ENCODE data around the gene SLC38A10.

The SLC38A10 gene

DNA sequence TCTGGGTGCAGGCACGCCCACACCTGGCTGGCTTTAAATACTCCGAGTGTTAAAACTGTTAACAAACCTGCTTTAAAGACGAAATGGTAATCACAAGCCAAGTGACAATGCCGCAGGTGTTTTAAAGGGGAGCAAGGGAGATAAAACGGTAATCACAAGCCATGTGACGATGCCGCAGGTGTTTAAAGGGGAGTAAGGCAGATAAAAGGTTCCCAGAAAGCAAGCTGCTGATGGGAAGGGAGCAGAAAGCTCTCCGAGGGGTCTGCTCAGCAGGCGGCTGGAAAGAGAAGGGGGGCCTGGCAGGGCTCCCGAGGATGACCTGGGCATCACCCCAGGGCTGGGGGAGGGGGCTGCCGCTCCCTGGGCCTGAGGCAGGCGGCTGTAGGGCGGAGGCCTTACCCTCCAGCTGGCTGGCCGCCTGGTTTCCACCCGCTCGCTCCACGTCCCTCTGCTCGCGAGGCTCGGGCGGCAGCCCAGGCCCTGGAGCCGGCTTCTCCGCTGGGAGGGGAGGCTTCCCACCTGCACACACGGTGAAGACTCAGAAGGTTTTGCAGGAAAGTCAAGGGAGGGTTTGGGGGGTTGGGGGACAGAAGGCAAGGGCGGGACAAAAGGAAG, 43.9 kb downstream of the SLC38A10 start:
- peaks cover 8% of the 10 kb centered on the region for H3K4me1 ChIP-seq (ENCODE audit: control insufficient read depth, insufficient read depth, low read length, poor library complexity, severe bottlenecking)
- no peak overlapping the region for H3K4me3 ChIP-seq (ENCODE audit: extremely low read depth, insufficient read depth, low read length, poor library complexity, severe bottlenecking)
- 87 to 90% methylated on average over 17 to 22 of the region's 25 CpGs for WGBS, 2 experiments (ENCODE audit: insufficient coverage in 2 of 2)
- no peak overlapping the region for H3K27ac ChIP-seq (ENCODE audit: low read depth, low read length, severe bottlenecking)
- H3K9me3 ChIP-seq (ENCODE audit: control insufficient read depth, low read length), result no peaks in the 10 kb centered on the region
- H3K36me3 ChIP-seq (ENCODE audit: control insufficient read depth, insufficient read depth, low read length), result peaks cover 22% of the 10 kb centered on the region

GRCh38 chr17:81250286-81251093, 44.6 kb downstream of the SLC38A10 start:
- Histone ChIP-seq H3K27ac (ENCODE audit: low read depth, low read length, severe bottlenecking) (no peak overlapping the region), H3K4me1 (ENCODE audit: control insufficient read depth, insufficient read depth, low read length, poor library complexity, severe bottlenecking) (peaks cover 8% of the 10 kb centered on the region)
- 95% methylated on average over 25 to 31 of the region's 31 CpGs for WGBS, 2 experiments (ENCODE audit: insufficient coverage in 2 of 2)

GRCh38 chr17:81249223-81250040, 45.7 kb downstream of the SLC38A10 start:
- no peaks in the 10 kb centered on the region for H3K9me3 ChIP-seq (ENCODE audit: control insufficient read depth, low read length)
- 91% methylated on average over 13 to 15 of the region's 15 CpGs for WGBS, 2 experiments (ENCODE audit: insufficient coverage in 2 of 2)
- H3K4me1 ChIP-seq (ENCODE audit: control insufficient read depth, insufficient read depth, low read length, poor library complexity, severe bottlenecking), result peaks cover 8% of the 10 kb centered on the region
- peaks cover 22% of the 10 kb centered on the region for H3K36me3 ChIP-seq (ENCODE audit: control insufficient read depth, insufficient read depth, low read length)
- no peak overlapping the region for H3K27ac ChIP-seq (ENCODE audit: low read depth, low read length, severe bottlenecking)
- H3K4me3 ChIP-seq (ENCODE audit: extremely low read depth, insufficient read depth, low read length, poor library complexity, severe bottlenecking), result no peak overlapping the region

More at GRCh38 chr17:81250286-81251093, 44.6 kb downstream of the SLC38A10 start:
- peaks cover 22% of the 10 kb centered on the region for H3K36me3 ChIP-seq (ENCODE audit: control insufficient read depth, insufficient read depth, low read length)
- no peak overlapping the region for H3K4me3 ChIP-seq (ENCODE audit: extremely low read depth, insufficient read depth, low read length, poor library complexity, severe bottlenecking)
- H3K9me3 ChIP-seq (ENCODE audit: control insufficient read depth, low read length), result no peaks in the 10 kb centered on the region

GRCh38 chr17:81248649-81249048, 46.5 kb downstream of the SLC38A10 start:
- Histone ChIP-seq H3K4me1 (ENCODE audit: control insufficient read depth, insufficient read depth, low read length, poor library complexity, severe bottlenecking) (peaks cover 8% of the 10 kb centered on the region), H3K36me3 (ENCODE audit: control insufficient read depth, insufficient read depth, low read length) (peaks cover 25% of the 10 kb centered on the region), H3K9me3 (ENCODE audit: control insufficient read depth, low read length) (no peaks in the 10 kb centered on the region), H3K4me3 (ENCODE audit: extremely low read depth, insufficient read depth, low read length, poor library complexity, severe bottlenecking) (no peak overlapping the region), H3K27ac (ENCODE audit: low read depth, low read length, severe bottlenecking) (no peak overlapping the region)
- WGBS, 2 experiments (ENCODE audit: insufficient coverage in 2 of 2), result 93% methylated on average over 14 of the region's 16 CpGs

DNA sequence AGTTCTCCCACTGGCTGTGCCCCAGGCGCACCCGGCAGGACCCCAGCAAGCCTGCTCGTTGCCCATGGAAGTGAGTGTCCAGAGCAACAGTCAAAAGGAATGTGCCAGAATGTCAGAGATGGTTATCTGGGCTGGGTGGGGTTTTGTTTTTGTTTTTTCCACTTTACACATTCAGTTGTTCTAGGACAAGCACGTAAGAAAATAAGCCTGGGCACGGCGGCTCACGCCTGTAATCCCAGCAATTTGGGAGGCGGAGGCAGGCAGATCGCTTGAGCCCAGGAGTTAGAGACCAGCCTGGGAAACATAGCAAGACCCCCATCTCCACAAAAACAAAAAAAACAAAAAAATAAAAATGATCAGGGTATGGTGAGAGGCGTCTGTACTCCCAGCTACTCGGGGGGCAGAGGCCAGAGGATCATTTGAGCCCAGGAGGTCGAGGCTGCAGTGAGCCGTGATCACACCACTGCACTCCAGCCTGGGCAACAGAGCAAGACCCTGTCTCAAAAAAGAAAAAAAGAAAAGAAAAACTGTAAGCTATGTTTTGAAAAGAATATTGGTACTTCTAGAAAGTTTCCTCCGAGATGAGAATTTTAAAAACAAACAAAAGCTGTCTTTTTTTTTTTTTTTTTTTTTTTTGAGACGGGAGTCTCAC, 47.6 kb downstream of the SLC38A10 start:
- Histone ChIP-seq H3K36me3 (ENCODE audit: control insufficient read depth, insufficient read depth, low read length) (peaks cover 25% of the 10 kb centered on the region), H3K9me3 (ENCODE audit: control insufficient read depth, low read length) (no peaks in the 10 kb centered on the region), H3K27ac (ENCODE audit: low read depth, low read length, severe bottlenecking) (no peak overlapping the region), H3K4me1 (ENCODE audit: control insufficient read depth, insufficient read depth, low read length, poor library complexity, severe bottlenecking) (peaks cover 8% of the 10 kb centered on the region), H3K4me3 (ENCODE audit: extremely low read depth, insufficient read depth, low read length, poor library complexity, severe bottlenecking) (no peak overlapping the region)
- 91 to 92% methylated on average over 7 to 11 of the region's 15 CpGs for WGBS, 2 experiments (ENCODE audit: insufficient coverage in 2 of 2)

GRCh38 chr17:81246679-81247338, 48.3 kb downstream of the SLC38A10 start:
- H3K27ac ChIP-seq (ENCODE audit: low read depth, low read length, severe bottlenecking), result no peak overlapping the region
- WGBS, 2 experiments (ENCODE audit: insufficient coverage in 2 of 2), result 93 to 94% methylated on average over 28 of the region's 28 CpGs
- no peaks in the 10 kb centered on the region for H3K9me3 ChIP-seq (ENCODE audit: control insufficient read depth, low read length)
- no peak overlapping the region for H3K4me3 ChIP-seq (ENCODE audit: extremely low read depth, insufficient read depth, low read length, poor library complexity, severe bottlenecking)
- H3K4me1 ChIP-seq (ENCODE audit: control insufficient read depth, insufficient read depth, low read length, poor library complexity, severe bottlenecking), result peaks cover 8% of the 10 kb centered on the region
- peaks cover 28% of the 10 kb centered on the region for H3K36me3 ChIP-seq (ENCODE audit: control insufficient read depth, insufficient read depth, low read length)

DNA sequence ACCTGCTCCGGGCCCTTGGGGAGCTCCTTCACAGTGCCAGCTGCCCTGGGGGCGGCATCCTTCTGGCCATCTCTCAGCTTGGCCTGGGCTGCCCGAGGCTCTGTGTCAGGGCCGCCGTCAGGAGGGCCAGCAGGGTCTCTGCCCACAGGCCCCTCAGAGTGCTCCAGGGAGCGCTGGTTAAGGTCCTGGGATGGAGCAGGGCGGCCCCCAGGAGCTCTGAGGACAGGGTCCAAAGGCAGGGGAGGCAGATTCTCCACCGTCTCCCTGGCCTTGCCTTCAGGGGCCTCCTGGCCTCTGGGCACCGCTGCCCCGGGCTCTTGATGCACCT, 48.8 kb downstream of the SLC38A10 start:
- Histone ChIP-seq H3K36me3 (ENCODE audit: control insufficient read depth, insufficient read depth, low read length) (peaks cover 28% of the 10 kb centered on the region), H3K9me3 (ENCODE audit: control insufficient read depth, low read length) (no peaks in the 10 kb centered on the region), H3K27ac (ENCODE audit: low read depth, low read length, severe bottlenecking) (no peak overlapping the region), H3K4me3 (ENCODE audit: extremely low read depth, insufficient read depth, low read length, poor library complexity, severe bottlenecking) (no peak overlapping the region), H3K4me1 (ENCODE audit: control insufficient read depth, insufficient read depth, low read length, poor library complexity, severe bottlenecking) (peaks cover 8% of the 10 kb centered on the region)
- WGBS, 2 experiments (ENCODE audit: insufficient coverage in 2 of 2), result 97% methylated on average over 8 to 10 of the region's 10 CpGs

DNA sequence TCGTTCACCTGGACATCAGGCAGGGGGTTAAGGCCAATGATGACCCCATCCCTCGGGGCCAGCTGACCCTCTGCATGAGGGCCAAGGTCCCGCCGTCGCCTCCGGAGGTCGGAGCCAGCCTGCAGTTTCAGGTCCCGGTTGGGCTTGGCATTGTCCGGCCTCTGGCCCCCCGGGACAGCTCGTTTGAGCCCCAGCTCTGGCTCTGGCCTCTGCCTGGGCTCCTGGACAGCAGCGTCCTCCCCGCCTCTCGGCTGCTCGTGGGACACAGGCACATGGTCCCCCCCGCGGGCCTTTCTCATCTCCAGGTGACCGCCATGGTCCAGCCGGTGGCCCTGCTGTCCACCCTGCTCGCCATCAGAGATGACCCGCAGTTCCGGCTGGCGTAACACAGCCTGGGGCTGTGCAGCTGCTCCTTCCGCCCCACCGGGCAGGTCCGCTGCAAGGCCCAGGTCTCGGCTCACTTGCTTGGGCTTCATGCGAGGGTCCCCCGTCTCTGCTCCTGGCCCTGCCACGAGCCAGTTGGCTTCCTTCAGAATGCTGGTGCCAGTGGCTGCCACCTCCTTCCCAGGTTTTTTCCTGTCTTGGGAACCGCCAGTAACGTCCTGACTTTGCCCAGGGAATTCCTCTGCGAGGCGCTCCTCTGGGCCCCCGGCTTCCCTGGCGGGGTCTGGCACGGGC, 49.3 kb downstream of the SLC38A10 start:
- no peak overlapping the region for H3K27ac ChIP-seq (ENCODE audit: low read depth, low read length, severe bottlenecking)
- H3K9me3 ChIP-seq (ENCODE audit: control insufficient read depth, low read length), result no peaks in the 10 kb centered on the region
- WGBS, 2 experiments (ENCODE audit: insufficient coverage in 2 of 2), result 93 to 96% methylated on average over 37 of the region's 37 CpGs
- H3K4me3 ChIP-seq (ENCODE audit: extremely low read depth, insufficient read depth, low read length, poor library complexity, severe bottlenecking), result no peak overlapping the region
- H3K36me3 ChIP-seq (ENCODE audit: control insufficient read depth, insufficient read depth, low read length), result peaks cover 28% of the 10 kb centered on the region
- H3K4me1 ChIP-seq (ENCODE audit: control insufficient read depth, insufficient read depth, low read length, poor library complexity, severe bottlenecking), result peaks cover 8% of the 10 kb centered on the region

DNA sequence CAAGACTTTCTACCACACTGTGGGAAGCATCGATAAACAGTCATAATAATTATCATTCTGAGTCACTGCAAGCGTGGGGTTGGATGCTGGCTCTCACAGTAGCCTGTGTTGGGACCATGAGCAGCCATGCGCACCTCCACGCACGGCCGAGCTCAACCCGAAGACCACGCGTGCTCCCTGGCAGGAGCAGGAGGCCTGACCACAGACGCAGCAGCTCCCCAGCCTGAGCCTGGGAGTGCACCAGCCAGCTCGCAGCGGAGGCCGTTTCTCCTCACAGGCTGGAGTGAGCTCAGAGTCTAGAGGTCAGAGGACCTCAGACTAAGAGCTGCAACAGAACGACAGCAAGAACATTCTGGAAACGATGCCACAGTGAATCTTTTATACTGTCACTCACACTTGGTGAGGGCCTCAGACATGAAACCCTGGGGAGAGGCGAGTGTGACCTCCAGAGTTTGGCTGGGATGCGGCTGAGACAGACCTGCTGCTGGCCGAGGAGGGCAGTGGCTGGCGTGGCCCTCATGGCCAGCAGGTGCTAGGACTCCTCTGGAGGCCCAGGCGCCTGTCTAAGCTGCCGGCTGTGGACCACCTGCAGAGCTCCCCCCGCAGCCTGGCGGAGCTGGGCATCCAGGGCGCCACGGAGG, 50.0 kb downstream of the SLC38A10 start:
- H3K4me1 ChIP-seq (ENCODE audit: control insufficient read depth, insufficient read depth, low read length, poor library complexity, severe bottlenecking), result peaks cover 9% of the 10 kb centered on the region

More for the DNA sequence above, 50.0 kb downstream of the SLC38A10 start:
- Histone ChIP-seq H3K27ac (ENCODE audit: low read depth, low read length, severe bottlenecking) (no peak overlapping the region), H3K9me3 (ENCODE audit: control insufficient read depth, low read length) (no peaks in the 10 kb centered on the region), H3K36me3 (ENCODE audit: control insufficient read depth, insufficient read depth, low read length) (peaks cover 28% of the 10 kb centered on the region), H3K4me3 (ENCODE audit: extremely low read depth, insufficient read depth, low read length, poor library complexity, severe bottlenecking) (no peak overlapping the region)
- WGBS, 2 experiments (ENCODE audit: insufficient coverage in 2 of 2), result 91 to 92% methylated on average over 24 to 25 of the region's 25 CpGs

All from mesodermal cell (in vitro differentiated cells).